ENCODE results near the gene CRYAA.
"Not testable (repeated sequence)": the region's sequence is repeated elsewhere in the genome, so short reads cannot be mapped to it uniquely, and the experiment has no call there.

DNA sequence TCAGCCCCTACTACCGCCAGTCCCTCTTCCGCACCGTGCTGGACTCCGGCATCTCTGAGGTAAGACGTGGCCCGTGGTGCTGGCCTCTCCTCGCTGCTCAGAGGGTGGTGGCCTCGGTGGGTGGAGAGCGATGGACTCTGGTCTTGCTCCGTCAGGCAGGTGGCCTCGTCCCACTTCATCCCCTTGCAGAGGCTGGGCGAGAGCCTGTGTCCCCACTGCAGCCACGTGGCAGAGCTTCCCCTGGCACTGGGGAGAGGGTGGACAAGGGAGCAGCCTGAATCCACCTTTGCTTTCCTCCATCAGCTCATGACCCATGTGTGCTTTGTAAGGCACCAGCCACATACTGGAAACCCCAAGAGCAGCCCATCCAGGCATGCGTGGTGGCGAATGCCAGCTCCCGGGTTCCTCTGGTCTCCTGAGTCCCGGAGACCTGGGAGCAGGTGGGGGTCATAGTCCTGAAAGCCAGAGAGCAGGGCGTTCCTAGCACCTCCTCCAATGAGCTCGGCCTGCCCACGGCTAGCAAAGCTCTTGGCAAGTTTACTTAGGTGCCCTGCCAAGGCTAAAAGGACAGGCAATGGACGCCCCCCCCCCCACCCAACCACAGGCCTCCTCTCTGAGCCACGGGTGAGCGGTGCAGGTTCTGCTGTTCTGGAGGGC, 550 bp downstream of the CRYAA start:
- TF ChIP-seq, protein P1, sequence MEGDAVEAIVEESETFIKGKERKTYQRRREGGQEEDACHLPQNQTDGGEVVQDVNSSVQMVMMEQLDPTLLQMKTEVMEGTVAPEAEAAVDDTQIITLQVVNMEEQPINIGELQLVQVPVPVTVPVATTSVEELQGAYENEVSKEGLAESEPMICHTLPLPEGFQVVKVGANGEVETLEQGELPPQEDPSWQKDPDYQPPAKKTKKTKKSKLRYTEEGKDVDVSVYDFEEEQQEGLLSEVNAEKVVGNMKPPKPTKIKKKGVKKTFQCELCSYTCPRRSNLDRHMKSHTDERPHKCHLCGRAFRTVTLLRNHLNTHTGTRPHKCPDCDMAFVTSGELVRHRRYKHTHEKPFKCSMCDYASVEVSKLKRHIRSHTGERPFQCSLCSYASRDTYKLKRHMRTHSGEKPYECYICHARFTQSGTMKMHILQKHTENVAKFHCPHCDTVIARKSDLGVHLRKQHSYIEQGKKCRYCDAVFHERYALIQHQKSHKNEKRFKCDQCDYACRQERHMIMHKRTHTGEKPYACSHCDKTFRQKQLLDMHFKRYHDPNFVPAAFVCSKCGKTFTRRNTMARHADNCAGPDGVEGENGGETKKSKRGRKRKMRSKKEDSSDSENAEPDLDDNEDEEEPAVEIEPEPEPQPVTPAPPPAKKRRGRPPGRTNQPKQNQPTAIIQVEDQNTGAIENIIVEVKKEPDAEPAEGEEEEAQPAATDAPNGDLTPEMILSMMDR (IDR thresholded peaks at IDR 0.05) = not testable (repeated sequence)
- not testable (repeated sequence) for TF ChIP-seq POLR2A (IDR thresholded peaks at IDR 0.05)
